ENCODE results near the gene HNRNPLL.

Gene HNRNPLL

DNA sequence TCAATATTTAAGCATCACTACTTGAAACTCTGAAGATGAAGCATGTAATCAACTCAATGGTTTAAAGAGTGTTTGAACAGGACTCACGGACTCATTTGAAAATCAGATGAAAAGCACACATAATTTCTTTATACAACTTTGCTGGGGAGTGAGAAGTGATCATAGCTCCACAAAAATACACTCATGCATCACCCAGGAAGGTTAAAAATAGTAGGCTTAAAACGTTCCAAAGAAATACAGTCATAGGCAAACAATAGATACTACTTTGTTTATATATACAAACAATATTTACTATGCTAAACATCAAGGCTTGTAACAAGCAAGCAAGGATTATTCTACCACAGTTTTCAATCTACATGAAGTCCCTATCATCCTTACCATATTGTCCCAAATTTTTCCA, 11.6 kb downstream of the HNRNPLL start:
- DNase-seq, result no peak

DNA sequence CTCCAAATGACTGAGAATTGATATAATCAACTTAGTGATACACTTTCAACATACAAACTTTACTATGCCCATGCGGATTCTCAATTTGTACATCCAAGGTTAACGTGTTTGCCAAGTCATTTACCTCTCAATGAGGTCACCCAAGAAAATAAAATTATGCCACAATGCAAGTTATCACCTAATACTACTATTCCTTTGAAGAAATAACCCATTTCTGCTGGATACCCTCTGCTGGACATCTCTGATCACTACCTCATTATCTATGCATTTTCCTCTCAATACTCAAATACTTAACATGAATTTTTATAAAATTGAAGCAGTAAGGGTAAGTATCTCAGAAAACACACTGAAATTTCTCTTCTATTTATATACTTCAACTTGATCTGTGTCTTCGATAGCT, 12.7 kb downstream of the HNRNPLL start:
- no peak for DNase-seq

DNA sequence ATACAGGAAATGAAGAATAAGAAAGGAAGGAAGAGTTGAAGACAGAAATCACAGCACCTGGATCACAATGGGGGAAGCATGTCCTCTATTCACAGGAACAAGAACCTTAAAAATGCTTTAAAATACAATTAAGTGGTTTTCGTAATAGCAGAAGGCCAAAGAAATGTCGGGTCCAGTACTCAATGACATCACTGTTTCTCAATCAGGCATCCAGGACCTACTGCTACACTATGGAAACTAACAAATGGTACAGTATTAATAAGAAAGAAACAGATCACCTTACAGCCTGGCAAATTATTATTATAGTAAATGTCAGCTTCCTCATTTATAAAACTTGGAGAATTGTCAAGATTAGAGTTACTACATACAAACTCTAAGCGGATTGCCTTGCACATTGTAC, 15.8 kb downstream of the HNRNPLL start:
- DNase-seq, result no peak

DNA sequence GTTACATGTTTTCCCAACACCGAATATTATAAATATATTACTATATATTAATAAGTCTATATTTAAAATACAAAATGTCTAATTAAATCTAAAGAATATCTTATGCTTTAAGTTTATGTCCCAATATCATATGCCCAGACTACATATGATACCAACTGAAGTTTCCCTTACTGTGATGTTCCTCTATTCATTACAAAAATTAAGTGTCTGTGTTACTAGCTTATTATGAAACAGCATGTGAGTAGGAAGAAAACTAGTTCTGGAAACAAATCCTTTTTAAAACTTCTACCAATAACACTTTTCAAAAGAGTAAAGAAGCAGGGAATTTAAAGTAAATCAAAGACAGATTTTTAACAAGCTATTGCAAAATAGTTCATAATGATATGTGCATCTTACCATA, 17.8 kb downstream of the HNRNPLL start:
- DNase-seq, result no peak

DNA sequence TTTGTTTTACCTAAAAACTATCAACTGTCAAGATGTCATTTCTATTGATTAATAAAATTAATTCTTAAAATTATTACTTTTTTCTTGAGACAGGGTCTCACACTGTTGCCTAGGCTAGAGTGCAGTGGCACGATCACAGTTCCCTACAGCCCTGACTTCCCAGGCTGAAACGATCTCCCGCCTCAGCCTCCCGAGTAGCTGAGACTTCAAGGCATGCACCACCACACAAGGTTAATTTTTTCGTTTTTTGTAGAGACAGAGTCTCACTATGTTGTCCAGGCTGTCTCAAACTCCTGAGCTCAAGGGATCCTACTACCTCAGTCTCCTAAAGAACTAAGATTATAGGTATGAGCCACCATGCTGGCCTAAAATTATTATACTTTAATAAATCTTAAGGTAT, 18.7 kb downstream of the HNRNPLL start:
- no peak for DNase-seq

DNA sequence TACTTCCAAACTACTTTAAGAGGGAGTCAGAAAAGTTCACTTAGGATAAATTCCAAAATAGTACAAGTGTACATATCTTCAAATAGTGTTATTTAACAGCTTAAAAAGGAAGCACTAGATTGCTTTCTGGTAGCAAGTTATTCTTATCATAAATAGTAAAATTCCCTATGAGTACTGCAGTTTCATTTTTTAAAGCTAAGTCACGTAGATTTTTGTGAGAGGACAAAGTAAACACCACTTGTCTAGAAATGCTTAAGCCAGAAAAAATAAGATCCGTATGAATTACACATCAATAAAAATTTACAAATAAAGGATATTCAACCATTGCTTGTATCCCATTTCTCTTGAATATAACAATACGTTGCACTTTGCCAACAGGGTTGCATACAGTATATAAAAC, 19.2 kb downstream of the HNRNPLL start:
- DNase-seq, result no peak

DNA sequence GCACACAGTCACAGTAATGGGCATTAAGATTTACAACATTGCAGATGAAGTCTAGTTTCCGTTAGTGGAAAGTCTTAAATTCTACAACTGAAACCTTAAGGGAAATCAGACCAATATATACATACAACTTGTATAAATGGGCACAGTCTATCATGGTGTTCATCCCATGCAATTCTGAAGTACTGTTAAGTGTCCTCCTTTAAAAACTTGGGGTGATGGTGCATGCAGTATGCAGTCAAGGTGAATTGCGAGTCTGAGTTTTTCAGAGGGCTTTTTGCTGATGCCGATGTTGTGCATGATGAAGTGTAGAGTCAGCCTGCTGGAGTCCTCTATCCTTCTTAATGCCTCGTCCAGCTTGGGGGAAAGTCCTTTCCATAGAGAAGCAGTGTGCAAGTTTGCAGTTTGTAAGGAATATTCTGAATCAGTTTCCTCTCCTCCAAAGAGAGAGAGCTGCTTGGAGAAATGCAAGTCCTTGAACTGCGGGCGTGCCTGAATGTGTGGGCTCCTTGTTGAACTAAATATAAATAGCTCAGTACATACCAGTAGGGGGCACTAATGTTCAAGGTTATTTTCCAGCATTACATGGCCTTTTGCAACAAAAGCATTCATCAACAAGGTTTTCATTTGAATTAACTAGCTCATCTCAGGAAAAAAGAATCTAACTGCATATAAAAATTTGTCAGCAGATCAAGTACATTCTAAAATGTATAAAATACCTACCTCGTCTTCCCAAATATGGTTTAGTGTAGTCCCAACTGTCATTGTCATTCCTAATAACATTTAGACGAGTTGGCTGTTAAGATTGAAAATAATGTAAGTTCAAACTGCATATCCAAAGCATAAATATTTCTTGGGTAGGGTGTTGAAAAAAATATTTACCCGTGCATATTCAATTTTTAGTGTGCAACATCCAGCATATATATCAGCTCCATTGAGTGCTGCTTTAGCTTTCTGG, 21.3 kb downstream of the HNRNPLL start:
- peak in 1 of 2 experiments; percentile 25 for DNase-seq

DNA sequence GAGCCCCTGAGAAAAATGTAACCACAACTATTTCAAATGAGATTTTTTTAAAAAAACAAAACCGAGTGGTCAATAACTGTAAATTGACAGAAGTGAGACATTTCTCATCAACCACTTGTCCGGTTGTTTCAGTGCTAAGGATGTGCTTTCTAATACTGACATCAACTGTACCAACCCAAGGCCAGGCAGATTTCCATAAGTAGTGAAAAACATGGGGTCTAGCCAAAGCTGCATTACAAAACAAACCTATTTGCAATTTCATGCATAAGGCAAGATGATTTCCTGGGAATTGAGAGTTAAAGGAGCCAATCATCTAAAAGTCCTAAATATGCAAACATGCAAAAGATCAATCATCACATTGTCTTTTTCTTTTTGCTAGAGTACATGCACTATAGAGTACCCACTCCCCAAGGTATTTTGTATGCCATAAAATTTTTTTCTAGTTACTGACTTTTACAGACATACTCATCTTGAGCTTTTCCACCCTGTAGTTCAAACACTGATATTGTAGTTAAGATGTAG, 22.6 kb downstream of the HNRNPLL start:
- DNase-seq, result no peak

DNA sequence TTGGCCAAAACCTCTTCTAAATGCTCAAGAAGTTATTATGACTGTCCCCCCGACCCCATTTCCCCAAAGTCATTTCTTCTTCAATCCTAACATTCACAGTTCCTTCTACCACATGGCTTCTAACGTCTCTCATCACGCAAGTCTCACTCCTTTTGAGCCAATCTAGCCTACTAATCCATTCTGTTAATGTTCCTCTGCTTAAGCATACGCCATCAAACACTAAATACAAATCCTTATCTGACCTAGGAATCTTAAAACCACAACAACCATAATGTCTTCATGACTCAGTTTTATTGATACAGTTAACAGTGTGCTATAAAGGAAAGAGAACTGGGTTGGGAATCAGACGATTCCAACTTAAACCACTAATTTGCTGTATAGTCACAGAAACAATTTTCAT, 23.9 kb downstream of the HNRNPLL start:
- no peak for DNase-seq

DNA sequence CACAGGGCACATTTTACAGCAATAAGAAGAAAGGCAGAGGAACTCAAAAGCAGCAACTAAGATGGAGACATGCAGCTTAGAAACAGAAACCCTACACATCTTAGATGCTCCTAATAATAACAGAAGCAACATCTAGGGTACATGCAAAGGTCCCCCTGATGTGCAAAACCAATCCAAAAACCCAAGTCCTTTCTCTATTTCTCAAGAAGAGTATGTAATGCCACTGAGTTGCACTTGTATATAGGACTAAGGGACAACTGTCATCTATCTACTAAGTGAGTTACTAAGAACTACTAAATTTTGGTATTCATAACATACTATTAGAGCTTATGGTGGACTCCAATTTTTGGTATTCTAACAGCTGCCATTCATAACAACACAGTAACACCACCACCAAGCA, 28.4 kb downstream of the HNRNPLL start:
- DNase-seq, result no peak

DNA sequence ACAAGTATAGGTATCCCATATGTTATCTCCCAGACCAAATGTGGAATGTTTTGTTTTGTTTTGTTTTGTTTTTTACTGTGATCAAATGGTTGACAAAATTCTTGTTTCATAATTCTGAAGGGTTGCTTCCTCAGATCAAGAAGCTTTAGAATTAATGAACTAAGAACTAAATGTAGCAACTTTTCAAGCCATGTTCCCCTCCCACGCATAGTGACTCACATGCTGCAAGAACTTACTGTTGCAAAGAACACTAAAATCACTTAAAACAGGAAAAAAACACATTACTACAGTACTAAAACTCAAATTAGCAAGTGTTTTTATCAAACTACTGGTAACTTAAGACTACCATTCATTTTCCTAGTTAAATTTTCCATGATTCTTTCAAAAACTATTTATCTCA, 30.6 kb downstream of the HNRNPLL start:
- peak; percentile 27 to 45 for DNase-seq

DNA sequence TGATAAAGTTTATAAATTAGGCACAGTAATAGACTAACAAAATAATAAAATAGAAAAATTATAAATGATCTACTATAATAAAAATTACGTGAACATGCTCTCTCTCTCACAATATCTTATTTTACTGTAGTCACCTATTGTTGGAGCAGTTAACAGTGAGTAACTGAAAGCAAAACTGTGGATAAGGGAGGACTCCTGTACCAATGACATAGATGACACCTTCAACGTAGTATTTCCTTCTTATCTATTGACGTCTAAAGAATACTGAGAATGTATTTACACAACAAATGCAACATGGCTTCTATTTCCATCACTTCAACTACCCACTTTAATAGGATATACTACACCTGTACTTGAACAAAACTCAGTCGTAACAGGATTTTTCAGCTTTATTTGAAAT, 31.5 kb downstream of the HNRNPLL start:
- DNase-seq, result no peak

DNA sequence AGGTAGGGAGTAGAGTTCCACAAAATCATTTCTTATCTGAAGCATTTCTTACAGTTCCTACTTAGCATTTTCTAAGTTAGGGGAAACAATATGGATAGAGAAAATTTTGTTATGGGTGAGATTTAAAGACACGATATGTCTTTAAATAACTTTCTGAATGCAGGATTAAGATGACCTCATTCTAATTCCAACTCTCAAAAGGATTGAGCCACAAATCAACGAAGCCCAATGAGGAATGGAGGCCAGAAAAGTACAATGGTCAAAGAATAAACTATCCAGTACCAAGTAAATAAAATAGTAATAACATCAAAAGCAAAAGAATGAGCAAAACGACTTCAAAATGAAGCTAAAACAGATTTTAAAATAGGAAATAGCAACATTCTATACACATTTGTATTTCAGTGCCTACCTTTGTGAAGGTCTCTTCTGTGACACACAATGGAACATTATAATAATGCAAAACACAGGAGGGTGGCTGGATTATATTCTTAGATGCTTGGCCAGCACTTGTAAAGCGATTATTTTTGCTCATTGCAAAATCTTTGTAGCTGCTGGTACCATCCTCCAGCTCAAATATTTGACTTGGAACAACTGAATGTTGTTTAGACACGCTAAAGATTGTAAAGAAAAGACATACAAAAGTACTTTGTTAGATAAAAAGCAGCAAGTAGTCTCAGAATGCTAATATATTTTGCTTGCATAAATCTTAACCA, 33.8 kb downstream of the HNRNPLL start:
- DNase-seq, result no peak

DNA sequence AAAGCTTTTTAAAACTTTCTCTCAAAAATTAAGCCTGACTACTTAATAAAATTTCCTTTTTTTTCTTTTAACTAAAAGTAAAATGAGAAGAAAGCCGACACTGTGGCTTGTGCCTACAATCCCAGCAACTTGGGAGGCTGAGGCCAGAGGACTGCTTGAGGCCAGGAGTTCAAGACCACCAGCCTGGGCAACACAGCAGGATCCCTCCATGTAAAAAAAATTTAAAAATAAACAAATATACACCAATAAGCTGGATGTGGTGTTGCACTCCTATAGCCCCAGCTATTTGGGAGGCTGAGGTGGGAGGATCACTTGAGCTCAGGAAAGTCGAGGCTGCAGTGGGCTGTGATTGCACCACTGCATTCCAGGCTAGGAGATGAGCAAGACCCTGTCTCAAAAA, 37.4 kb downstream of the HNRNPLL start:
- DNase-seq, result no peak

DNA sequence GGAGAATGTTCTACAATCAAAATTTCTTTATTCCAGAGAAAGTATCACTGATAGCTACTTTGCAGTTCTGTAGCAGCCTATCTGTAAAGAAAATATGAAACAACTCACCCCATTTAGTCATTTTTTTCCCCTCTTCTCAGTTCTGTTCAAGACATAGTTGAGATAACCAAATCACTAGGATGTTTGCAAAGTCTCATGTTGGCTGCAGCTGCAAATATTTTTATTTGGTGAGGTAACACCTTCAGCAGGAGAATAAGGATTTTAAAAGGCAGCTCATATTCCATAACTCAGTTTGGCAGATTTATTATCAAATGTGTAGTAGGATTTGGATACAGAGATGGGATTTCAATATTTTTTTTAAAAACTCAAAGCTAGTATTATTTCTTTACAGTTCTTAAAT, 41.0 kb downstream of the HNRNPLL start:
- DNase-seq, result no peak

DNA sequence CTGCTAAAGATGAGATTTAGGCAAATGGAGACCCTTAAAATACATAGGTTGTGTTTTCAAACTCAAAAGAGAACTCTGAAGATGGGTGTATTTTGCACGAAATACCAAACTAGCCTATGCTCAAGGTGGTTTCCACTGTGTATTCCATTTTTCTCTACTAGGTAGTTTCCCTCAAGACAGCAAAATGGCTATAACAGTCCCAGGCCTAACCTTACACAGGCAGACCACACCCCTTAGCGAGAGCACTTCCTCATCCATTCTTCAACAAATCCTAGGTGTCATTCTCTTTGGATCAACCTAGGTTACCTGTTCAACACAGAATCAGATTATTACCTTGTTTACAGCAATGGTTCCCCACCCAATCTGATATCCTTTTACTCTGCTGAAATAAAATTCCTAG, 42.6 kb downstream of the HNRNPLL start:
- DNase-seq, result no peak

DNA sequence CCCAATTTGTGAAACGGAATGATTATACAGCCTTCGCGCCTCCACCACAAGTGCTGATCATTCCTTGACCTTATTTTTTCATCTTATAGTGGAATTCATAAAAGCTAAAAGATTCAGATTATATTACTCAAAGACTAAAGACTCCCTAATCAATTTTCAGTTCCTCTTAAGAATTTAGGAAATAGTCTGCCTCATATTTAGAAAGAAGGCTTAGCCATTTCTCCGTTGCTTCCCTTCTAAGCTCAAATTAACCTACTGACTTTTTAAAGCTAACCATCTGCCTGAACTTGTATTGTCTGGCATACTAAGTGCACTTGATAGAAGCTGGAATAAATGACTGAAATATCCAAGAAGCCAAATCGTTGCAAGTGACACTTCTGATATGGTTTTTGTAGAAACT, 44.7 kb downstream of the HNRNPLL start:
- no peak for DNase-seq

DNA sequence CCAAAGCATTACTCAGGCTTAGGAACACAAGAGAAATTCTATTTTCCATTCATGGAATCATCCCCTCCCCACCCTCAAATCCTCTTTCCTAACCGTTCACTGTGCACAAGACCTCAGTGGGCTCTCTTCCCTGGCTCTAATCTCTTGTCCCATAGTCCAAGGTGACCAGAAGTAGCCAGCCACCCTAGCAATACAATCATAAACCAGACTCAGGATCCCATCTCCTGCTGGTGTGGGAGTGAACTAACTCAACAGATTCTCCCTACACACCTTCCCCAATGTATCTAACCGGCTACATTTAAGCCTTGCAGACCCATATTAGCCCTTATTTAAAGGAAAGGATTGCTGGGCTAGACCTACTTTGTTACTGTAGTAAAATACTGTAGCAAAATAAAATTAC, 45.5 kb downstream of the HNRNPLL start:
- no peak for DNase-seq

DNA sequence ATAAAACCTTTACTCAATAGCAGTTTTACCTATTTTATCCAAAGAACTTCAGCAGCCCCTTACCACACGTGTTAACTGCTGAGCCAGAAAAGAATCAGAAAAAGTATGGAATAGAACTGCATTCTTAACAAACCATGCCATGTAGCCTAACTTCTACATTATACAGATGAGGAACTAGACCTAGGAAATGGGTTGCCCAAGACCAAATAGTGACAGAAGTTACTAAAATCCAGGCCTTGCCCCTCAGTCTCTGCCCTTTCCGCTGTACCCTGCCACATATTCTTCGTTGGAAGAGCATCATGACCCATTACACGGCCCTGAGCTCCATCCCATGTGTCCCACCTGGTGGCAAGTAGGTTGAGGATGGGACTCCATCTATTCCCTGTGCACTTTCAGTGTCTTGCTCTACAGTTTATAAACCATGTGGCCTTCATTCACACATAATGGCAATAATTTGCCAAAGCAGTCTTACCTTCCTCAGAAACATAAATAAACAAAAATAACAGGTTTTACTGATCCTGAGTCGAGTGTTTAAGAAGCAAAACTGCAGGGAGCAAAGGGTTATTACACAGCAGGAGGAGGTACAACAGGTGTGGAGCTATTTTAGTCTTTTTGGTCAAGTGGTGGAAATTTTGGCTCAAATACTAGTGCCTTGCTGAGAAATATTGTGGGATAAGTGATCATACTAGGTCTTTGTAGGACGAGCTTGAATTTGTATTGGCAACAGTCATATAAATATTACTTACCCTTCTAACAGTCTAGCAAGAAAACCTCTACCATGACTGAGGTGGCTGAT, 46.5 kb downstream of the HNRNPLL start:
- no peak for DNase-seq

DNA sequence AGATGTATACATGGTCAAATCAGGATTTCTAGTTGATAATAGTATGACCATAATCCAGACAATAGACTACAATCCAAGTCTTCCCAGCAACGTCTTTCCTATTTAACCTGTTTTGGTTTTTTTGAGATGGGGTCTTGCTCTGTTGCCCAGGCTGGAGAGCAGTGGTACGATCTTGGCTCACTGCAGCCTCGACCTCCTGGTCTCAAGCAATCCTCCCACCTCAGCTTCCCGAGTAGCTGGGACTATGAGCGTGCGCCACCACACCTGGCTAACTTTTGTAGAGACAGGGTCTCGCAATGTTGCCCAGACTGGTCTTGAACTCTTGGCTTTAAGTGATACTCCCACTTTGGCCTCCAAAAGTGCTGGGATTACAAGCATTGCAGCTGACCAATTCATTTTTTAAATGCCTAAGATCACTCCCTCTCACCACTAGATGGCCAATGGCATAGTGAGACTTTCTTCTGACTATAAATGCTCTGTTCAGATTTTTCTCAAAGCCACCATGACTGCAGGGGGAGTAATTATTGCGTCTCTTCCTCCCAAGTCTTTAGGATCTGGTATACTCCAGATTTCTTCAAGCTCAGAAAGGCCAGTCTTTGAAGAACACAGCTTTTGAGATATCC, 47.6 kb downstream of the HNRNPLL start:
- DNase-seq, result no peak

DNA sequence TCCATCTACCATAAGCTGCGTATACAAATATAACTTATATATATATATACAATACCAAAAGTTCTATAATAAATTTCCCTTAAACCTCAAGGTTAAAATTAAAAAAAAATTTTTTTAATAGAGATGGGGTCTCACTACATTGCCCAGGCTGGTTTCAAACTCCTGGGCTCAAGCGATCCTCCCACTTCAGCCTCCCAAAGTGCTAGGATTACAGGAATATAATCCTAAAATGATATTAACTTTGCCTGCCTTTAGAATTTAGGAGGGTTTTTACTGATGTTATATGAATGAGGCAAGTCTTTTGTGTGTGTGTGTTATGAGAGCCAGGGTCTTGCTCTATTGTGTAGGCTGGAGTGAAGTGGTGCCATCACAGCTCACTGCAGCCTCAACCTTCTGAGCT, 49.2 kb downstream of the HNRNPLL start:
- no peak for DNase-seq

DNA sequence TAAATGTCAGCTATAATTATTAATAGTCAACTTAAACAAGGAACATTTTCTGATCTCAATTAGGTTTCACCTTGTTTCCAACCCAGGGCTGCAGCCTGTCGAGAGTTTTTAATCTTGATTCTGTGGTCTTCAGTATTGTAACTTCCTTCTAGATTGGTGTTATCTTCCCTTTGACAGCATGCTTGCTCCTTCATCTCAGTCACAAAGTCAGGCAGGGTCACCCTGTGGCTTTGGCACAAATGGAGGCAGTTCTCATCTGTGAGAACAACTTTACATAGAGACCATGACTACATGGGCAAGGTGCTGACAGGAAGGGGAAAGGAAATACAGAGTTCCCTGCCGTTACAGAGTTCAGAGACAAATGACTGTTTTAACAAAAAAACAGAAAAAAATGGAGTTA, 50.5 kb downstream of the HNRNPLL start:
- DNase-seq, result no peak

DNA sequence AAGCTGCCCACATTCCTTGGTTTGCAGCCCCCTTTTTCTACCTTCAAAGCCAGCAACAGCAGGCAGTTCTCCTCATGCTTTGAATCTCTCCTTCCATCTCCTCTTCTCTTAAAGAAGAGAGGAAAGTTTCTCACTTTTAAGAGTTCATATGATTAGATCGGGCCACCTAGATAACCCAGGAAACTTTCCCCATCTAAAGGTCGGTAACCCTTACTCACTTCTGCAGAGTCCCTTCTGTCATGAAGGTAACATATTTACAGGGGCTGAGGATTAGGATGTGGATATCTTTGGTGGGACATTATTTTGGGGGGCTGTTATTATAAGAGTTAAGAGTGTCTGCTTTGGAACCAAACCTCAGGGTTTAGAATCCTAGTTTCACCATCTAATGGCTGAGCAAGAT, 51.0 kb downstream of the HNRNPLL start:
- no peak for DNase-seq
